ENCODE data around the gene ZNF688.
"Not testable (repeated sequence)": the region's sequence is repeated elsewhere in the genome, so short reads cannot be mapped to it uniquely, and the experiment has no call there.

The ZNF688 gene

GRCh38 chr16:30553393-30553899, 18.1 kb downstream of the ZNF688 start:
- Histone ChIP-seq H3K9ac (ENCODE audit: low read depth, low read length) (no peak overlapping the region), H3K4me3 (ENCODE audit: low read length) (no peak overlapping the region), H3K4me1 (ENCODE audit: control insufficient read depth, insufficient read depth, low read length) (peaks cover 13% of the 10 kb centered on the region), H3K27me3 (ENCODE audit: control insufficient read depth, insufficient read depth, low read length) (no peaks in the 10 kb centered on the region), H3K9me3 (replicated peaks; ENCODE audit: low read length) (no peaks in the 10 kb centered on the region), H3K36me3 (ENCODE audit: insufficient read depth, low read length) (peaks cover 30% of the 10 kb centered on the region), H3K4me2 (ENCODE audit: low read length) (no peak overlapping the region)

GRCh38 chr16:30552956-30553355, 18.6 kb downstream of the ZNF688 start:
- Histone ChIP-seq H3K36me3 (ENCODE audit: insufficient read depth, low read length) (peaks cover 30% of the 10 kb centered on the region), H3K4me3 (ENCODE audit: low read length) (no peak overlapping the region), H3K9ac (ENCODE audit: low read depth, low read length) (no peak overlapping the region), H3K4me2 (ENCODE audit: low read length) (no peak overlapping the region), H3K4me1 (ENCODE audit: control insufficient read depth, insufficient read depth, low read length) (peaks cover 13% of the 10 kb centered on the region), H3K9me3 (replicated peaks; ENCODE audit: low read length) (no peaks in the 10 kb centered on the region), H3K27me3 (ENCODE audit: control insufficient read depth, insufficient read depth, low read length) (no peaks in the 10 kb centered on the region)

- Histone ChIP-seq H3K9me3 (replicated peaks; ENCODE audit: low read length) (no peaks in the 10 kb centered on the region), H3K9ac (ENCODE audit: low read depth, low read length) (no peak overlapping the region), H3K36me3 (ENCODE audit: insufficient read depth, low read length) (peaks cover 30% of the 10 kb centered on the region), H3K4me2 (ENCODE audit: low read length) (no peak overlapping the region), H3K4me1 (ENCODE audit: control insufficient read depth, insufficient read depth, low read length) (peaks cover 6% of the 10 kb centered on the region), H3K27me3 (ENCODE audit: control insufficient read depth, insufficient read depth, low read length) (no peaks in the 10 kb centered on the region), H3K4me3 (ENCODE audit: low read length) (no peak overlapping the region)
Measured at GRCh38 chr16:30551781-30552180, 19.7 kb downstream of the ZNF688 start.

- no peak overlapping the region for H3K4me3 ChIP-seq (ENCODE audit: low read length)
- no peak overlapping the region for H3K4me2 ChIP-seq (ENCODE audit: low read length)
- H3K4me1 ChIP-seq (ENCODE audit: control insufficient read depth, insufficient read depth, low read length) = peaks cover 3% of the 10 kb centered on the region
- H3K9ac ChIP-seq (ENCODE audit: low read depth, low read length) = no peak overlapping the region
- peaks cover 8% of the 10 kb centered on the region for H3K36me3 ChIP-seq (ENCODE audit: insufficient read depth, low read length)
- H3K27me3 ChIP-seq (ENCODE audit: control insufficient read depth, insufficient read depth, low read length) = peaks cover 9% of the 10 kb centered on the region
- H3K9me3 ChIP-seq (replicated peaks; ENCODE audit: low read length) = no peaks in the 10 kb centered on the region
Measured at GRCh38 chr16:30548416-30549253, 22.9 kb downstream of the ZNF688 start.

- no peak overlapping the region for H3K4me3 ChIP-seq (ENCODE audit: low read length)
- no peak overlapping the region for H3K4me2 ChIP-seq (ENCODE audit: low read length)
- H3K27me3 ChIP-seq (ENCODE audit: control insufficient read depth, insufficient read depth, low read length) = peaks cover 9% of the 10 kb centered on the region
- H3K9ac ChIP-seq (ENCODE audit: low read depth, low read length) = no peak overlapping the region
- H3K9me3 ChIP-seq (replicated peaks; ENCODE audit: low read length) = no peaks in the 10 kb centered on the region
- peaks cover 3% of the 10 kb centered on the region for H3K4me1 ChIP-seq (ENCODE audit: control insufficient read depth, insufficient read depth, low read length)
- no peaks in the 10 kb centered on the region for H3K36me3 ChIP-seq (ENCODE audit: insufficient read depth, low read length)
Measured at GRCh38 chr16:30546115-30546514, 25.4 kb downstream of the ZNF688 start.

- no peaks in the 10 kb centered on the region for H3K9me3 ChIP-seq (replicated peaks; ENCODE audit: low read length)
Measured at GRCh38 chr16:30543067-30543466, 28.4 kb downstream of the ZNF688 start.

GRCh38 chr16:30541502-30542329, 29.8 kb downstream of the ZNF688 start:
- H3K9ac ChIP-seq (ENCODE audit: low read depth, low read length) = no peak overlapping the region
- no peaks in the 10 kb centered on the region for H3K36me3 ChIP-seq (ENCODE audit: insufficient read depth, low read length)

More at GRCh38 chr16:30543067-30543466, 28.4 kb downstream of the ZNF688 start:
- Histone ChIP-seq H3K4me3 (ENCODE audit: low read length) (no peak overlapping the region), H3K9ac (ENCODE audit: low read depth, low read length) (no peak overlapping the region), H3K4me1 (ENCODE audit: control insufficient read depth, insufficient read depth, low read length) (no peaks in the 10 kb centered on the region), H3K4me2 (ENCODE audit: low read length) (no peak overlapping the region), H3K27me3 (ENCODE audit: control insufficient read depth, insufficient read depth, low read length) (peaks cover 9% of the 10 kb centered on the region), H3K36me3 (ENCODE audit: insufficient read depth, low read length) (no peaks in the 10 kb centered on the region)

GRCh38 chr16:30540916-30541464, 30.5 kb downstream of the ZNF688 start:
- H3K4me2 ChIP-seq (ENCODE audit: low read length); H3K4me1 ChIP-seq (ENCODE audit: control insufficient read depth, insufficient read depth, low read length); H3K9ac ChIP-seq (ENCODE audit: low read depth, low read length); H3K9me3 ChIP-seq (replicated peaks; ENCODE audit: low read length); H3K4me3 ChIP-seq (ENCODE audit: low read length); H3K27me3 ChIP-seq (ENCODE audit: control insufficient read depth, insufficient read depth, low read length); H3K36me3 ChIP-seq (ENCODE audit: insufficient read depth, low read length): not testable (repeated sequence)

More at GRCh38 chr16:30541502-30542329, 29.8 kb downstream of the ZNF688 start:
- H3K4me2 ChIP-seq (ENCODE audit: low read length) = no peak overlapping the region
- H3K4me1 ChIP-seq (ENCODE audit: control insufficient read depth, insufficient read depth, low read length) = no peaks in the 10 kb centered on the region
- H3K4me3 ChIP-seq (ENCODE audit: low read length) = no peak overlapping the region
- peaks cover 9% of the 10 kb centered on the region for H3K27me3 ChIP-seq (ENCODE audit: control insufficient read depth, insufficient read depth, low read length)
- H3K9me3 ChIP-seq (replicated peaks; ENCODE audit: low read length) = no peaks in the 10 kb centered on the region

- H3K4me2 ChIP-seq (ENCODE audit: low read length); H3K36me3 ChIP-seq (ENCODE audit: insufficient read depth, low read length); H3K4me1 ChIP-seq (ENCODE audit: control insufficient read depth, insufficient read depth, low read length); H3K27me3 ChIP-seq (ENCODE audit: control insufficient read depth, insufficient read depth, low read length); H3K9me3 ChIP-seq (replicated peaks; ENCODE audit: low read length); H3K9ac ChIP-seq (ENCODE audit: low read depth, low read length); H3K4me3 ChIP-seq (ENCODE audit: low read length): not testable (repeated sequence)
Measured at GRCh38 chr16:30539986-30540526, 31.5 kb downstream of the ZNF688 start.

- Histone ChIP-seq H3K4me1 (ENCODE audit: control insufficient read depth, insufficient read depth, low read length) (peaks cover 14% of the 10 kb centered on the region), H3K9me3 (replicated peaks; ENCODE audit: low read length) (no peaks in the 10 kb centered on the region), H3K9ac (ENCODE audit: low read depth, low read length) (no peak overlapping the region), H3K36me3 (ENCODE audit: insufficient read depth, low read length) (no peaks in the 10 kb centered on the region), H3K4me3 (ENCODE audit: low read length) (no peak overlapping the region), H3K27me3 (ENCODE audit: control insufficient read depth, insufficient read depth, low read length) (peaks cover under 1% of the 10 kb centered on the region), H3K4me2 (ENCODE audit: low read length) (no peak overlapping the region)
Measured at GRCh38 chr16:30539000-30539964, 32.2 kb downstream of the ZNF688 start.

All from skeletal muscle satellite cell (primary cell).